GM19240 (cell line): ENCODE results near the gene PDK2.

ENCODE experiments used
- DNase-seq: peaks from one replicate; pipeline ENCODE4 v3.0.0; 2011; ENCODE audit warnings: low spot score; ENCODE audit not compliant: insufficient read length

The PDK2 gene

DNA sequence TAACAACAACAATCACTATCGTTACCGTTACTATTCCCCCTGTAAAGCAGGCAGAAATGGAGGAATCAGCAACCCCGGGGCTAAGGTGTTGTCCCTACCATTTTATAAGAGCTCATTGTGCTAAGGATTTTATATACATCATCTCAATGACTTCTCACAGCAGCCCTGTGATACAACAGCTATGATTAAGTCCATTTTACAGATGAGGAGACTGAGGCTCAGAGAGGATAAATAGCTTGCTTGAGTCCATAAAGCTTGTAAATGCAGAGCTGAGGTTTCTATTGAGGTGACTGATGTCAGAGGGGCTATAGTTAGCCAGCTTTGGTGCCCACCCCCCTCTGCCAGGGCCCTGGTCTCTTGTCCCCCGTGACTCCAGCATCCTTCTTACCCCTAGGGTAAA lies 16.7 kb upstream of the PDK2 start:
- no peak for DNase-seq

GRCh38 chr17:50079334-50080095 lies 15.6 kb upstream of the PDK2 start:
- no peak for DNase-seq

GRCh38 chr17:50080096-50080480 lies 15.1 kb upstream of the PDK2 start:
- DNase-seq: no peak

- no peak for DNase-seq
Measured at GRCh38 chr17:50080827-50081226, 14.3 kb upstream of the PDK2 start.

DNA sequence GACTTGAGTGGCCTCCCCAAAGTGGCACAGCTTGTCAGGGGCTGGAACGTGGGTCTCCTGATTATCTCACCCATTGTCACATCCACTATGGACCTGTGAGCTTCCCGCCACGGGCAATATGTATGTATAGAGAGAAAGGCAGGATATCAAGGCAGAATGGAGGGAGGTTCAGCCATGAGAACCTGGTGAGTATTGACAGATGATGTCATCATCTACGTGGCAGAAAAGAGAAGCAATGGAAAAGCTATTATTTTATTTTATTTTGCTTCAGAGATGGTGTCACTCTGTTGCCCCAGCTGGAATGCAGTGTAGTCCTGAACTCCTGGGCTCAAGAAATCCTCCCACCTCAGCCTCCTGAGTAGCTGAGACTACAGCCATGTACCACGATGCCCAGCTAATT lies 13.4 kb upstream of the PDK2 start:
- no peak for DNase-seq

- peak; percentile 73 for DNase-seq
Measured at GRCh38 chr17:50087246-50087911, 7.8 kb upstream of the PDK2 start.

GRCh38 chr17:50087912-50088405 lies 7.2 kb upstream of the PDK2 start:
- DNase-seq: no peak

GRCh38 chr17:50088952-50089825 lies 6.0 kb upstream of the PDK2 start:
- no peak for DNase-seq

DNA sequence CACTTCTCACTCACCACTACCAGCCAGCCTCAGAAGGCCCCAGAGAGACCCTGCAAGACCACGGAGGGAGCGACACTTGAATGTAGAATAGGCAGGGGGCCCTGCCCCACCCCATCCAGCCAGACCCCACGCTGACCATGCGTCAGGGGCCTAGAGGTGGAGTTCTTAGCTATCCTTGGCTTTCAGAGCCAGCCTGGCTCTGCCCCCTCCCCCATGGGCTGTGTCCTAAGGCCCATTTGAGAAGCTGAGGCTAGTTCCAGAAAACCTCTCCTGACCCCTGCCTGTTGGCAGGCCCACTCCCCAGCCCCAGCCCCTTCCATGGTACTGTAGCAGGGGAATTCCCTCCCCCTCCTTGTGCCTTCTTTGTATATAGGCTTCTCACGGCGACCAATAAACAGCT lies 5.1 kb upstream of the PDK2 start:
- DNase-seq: no peak

DNA sequence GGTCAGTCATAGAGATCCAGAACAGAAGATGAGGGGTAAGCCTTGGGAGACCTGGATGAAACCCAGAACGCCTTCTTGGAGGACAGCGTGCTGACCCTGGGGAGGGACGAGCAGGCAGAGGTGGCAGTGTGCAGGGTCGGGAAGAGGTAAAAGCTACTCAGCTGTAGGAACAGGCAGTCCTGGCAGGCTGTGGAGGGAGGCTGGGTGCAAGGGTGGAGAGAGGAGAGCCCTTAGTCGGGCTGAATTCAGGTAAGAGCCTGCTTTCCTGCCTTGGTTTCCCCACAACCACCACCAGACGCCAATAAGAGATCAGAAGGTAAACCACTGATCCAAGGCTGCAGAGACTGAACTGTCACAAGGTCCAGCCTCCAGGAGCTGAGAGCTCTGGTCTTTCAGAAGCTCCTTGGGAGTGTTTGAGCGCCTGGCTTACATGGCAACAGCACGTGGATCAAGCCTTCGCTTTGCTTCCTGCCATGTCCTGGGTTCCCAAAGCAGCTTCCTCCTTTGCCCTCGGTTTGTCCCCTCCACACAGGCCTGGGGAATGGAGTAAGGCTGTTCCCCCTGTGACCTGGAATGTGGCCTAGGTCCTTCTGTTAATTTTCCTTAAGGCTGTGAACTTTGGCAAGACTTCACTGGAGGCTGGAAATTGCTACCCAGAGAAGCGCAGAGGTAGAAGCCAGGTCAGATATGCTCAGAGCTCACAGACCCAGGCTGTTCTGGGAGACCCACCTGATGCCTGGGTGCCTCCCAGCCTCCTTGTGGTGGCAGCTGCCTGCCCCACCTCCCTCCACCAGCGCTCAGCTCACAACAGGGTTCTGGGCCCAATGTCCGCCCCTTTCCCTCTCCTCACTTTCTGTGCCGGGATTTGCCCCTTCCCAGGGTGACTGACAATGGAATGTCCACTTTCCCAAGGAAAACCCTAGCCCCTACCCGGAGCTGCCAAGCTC lies 3.9 kb upstream of the PDK2 start:
- no peak for DNase-seq

DNA sequence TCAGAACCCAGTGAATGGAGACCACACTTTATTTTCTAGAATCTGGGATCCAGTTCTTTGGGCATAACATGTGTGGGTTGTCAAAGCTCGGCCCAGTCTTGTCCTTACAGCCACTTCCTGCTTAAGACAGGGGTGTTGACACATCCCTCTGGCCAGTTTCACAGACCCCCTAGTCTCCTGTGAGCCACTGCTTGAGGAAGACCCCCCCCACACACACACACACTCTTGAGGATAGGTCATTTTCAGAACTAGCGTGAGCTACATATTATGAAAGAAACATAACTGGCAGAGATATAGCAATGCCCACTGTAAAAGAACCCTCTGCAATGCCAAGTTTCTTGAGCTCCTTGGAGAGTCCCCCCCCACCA lies 3.2 kb upstream of the PDK2 start:
- no peak for DNase-seq

- no peak for DNase-seq
Measured at GRCh38 chr17:50093246-50093645, 1.9 kb upstream of the PDK2 start.

DNA sequence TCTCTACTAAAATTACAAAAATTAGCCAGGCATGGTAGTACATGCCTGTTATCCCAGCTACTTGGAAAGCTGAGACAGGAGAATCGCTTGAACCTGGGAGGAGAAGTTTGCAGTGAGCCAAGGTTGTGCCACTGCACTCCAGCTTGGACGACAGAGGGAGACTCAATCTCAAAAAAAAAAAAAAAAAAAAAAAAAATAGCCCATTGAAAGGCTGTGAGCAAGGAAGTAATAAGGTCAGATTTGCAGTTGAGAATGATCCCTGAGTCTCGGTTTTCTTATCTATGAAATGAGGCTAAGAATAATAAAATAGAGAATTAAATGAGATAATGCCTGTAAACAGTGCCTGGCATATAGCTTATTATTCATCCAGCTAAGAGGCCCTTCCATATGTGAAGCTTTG lies 1.3 kb upstream of the PDK2 start:
- DNase-seq: no peak

GRCh38 chr17:50094243-50094752 lies 853 bp upstream of the PDK2 start:
- peak; percentile 84 for DNase-seq

DNA sequence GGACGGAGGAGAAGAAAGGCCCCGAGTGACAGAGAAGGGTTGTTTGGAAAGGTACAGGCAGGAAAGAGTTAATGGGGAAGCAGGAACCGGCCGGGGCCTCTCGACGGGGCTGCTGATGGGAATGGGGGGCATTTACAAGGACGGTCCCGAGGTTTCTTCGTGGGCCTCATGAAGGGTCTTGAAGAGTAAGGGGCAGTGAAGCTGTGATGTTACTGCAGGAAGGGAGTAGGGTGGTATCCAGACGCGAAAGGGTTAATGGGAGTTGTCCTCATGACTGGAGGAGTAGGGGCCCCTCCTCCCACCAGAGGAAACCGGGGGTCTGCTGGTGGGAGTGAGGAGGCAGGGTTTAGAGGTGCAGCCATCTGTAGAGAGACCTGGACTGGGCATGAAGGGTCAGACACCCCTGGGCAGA lies 481 bp downstream of the PDK2 start:
- no peak for DNase-seq

DNA sequence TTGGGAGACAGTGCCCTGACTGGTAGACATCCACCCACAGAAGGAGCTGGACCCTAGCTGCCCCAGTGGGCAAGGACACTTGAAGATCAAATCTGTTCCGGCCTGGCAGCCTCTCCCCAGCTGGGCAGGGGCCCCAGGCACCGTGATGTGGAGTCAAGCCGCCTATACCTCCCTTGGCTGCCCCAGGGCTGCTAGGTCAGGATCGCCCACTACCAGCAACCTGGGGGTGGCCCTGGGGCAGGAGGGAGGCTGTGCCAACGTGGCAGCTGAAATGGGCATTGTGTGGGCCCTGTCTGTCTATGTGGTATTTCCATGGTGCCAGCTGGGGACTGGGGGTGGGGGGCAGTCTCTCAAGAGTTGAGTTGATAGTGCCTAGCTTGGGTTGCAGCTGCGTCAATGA lies 941 bp downstream of the PDK2 start:
- no peak for DNase-seq

DNA sequence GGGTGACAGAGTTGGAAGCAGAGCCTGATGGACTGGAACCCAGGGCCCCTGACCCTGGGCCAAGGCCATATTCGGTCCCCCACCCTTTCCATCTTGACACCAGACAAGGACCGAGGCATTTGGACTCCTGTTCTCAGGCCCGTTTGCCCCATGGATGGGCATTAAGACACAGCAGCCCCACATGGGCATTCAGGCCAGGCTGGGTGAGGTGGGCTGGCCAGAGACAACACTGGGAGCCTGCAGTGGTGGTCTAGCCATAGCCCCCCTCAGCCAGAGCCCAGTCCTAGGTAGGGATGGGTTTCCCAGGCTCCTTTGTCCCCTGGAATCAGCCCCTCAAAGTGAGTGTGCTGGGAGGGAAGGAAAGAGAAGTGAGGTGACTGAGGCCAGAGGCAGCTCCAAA lies 1.6 kb downstream of the PDK2 start:
- no peak for DNase-seq

DNA sequence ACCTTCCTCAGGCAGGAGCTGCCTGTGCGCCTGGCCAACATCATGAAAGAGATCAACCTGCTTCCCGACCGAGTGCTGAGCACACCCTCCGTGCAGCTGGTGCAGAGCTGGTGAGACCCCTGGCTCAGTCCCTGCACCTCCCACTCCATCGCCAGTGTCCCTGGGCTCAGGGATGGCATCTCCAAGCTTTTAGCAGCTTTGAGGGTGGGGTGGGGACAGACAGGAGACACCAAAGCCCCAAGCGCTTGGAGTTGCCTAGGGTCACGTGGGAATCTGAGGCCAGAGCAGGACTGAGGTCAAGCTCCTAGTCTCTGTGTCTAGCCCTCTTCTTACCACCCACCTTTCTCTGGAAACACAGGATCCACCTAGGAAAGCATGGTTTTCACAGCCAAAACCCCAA lies 2.3 kb downstream of the PDK2 start:
- no peak for DNase-seq

DNA sequence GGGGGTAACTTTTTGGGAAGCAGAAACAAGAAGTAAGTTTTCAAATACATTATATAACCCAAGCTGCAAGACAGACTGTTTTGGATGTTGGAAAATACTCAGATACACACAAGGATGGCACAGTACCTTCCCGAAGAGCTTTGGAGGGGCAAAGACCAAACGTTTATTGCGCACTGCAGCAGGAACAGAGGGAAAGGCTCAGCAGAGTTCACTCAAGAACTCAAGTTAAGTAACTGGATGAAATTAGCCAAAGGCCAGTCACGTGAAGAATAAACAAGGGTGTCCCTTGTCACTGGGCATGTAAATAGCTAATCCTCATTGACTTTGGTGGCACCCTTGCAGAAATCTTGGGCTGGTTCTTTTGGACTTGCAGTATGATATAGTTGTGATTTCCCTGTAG lies 2.8 kb downstream of the PDK2 start:
- DNase-seq: no peak

DNA sequence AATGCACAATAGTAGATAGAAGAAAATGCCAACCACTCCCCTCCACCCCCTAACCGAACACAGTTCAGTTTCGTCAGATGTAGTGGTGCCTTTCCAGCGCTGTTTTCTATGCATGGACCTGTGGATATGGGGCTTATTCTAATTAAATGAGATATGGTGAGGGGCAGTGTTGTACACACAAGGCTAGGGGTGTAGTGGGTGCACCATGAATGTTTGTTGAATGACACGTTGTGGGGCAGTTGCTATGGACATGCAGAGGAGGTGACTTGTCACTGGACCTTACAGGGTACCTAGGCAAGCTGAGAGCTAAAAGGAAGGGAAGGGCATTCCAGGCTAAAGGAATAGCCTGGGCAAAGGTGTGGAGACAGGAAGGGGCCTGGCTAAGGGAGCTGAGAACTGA lies 3.4 kb downstream of the PDK2 start:
- no peak for DNase-seq

DNA sequence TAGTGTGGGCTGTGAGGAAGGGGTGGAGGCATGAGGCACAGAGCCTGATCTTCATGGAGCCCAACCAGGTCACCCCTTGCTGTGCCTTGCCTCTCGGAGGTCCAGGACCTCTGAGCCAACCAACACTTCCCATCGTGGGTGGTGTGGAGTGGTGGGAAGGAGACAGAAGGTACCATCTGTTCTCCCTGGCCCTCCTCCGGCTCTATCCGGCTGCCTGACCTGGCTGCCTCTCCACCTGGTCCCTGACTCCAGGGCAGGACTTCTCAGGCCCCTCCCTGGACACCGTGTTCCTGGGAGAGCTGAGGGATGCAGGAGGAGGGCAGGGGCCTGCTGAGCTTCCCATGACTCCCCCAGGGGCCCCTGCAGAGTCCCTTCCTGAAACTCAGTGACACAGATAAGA lies 3.9 kb downstream of the PDK2 start:
- DNase-seq: no peak
